Measurements from ENCODE around the gene MDFIC2. TPM values are rescaled to one million over a fixed set of nuclear protein-coding genes. Genes with fewer than 3 reads are reported as not detected.

MDFIC2 gene
- total RNA-seq, 1 donor from 2014 or later, result not detected

- Mint-ChIP-seq H3K27me3 (peaks cover 18% of the 10 kb centered on the region), H3K4me3 (ENCODE audit: low read depth) (no peak overlapping the region), H3K9me3 (ENCODE audit: low read depth) (peaks cover under 1% of the 10 kb centered on the region), H3K36me3 (ENCODE audit: insufficient read depth) (no peaks in the 10 kb centered on the region), H3K4me1 (ENCODE audit: low read depth) (peaks cover 14% of the 10 kb centered on the region), H3K27ac (no peak overlapping the region)
- no peak for TF ChIP-seq CTCF (IDR thresholded peaks at IDR 0.05; ENCODE audit: unreplicated experiment)
- DNase-seq (ENCODE audit: low spot score, unreplicated experiment), result no peak
Measured at GRCh38 chr3:70277304-70277703, 35.1 kb downstream of the MDFIC2 start.

DNA sequence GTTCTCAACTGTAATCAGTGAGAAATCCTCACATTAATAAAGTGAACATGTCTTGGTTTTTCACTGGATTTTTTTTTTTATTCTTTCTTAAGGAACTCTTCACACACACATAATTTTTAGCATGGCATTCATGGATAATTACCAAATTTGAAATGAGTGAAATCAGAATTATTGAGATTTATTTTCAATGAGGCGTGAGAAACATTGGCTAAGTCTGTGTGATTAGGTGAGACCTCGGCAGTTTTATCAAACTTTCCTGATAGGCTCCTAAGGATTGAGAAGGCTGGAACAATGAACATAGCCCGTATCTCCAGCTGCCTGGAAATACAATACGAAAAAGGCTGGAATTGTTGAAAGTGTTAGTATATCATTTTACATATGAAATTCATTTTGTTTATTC, 35.5 kb downstream of the MDFIC2 start:
- TF ChIP-seq CTCF (IDR thresholded peaks at IDR 0.05; ENCODE audit: unreplicated experiment), result no peak
- Mint-ChIP-seq H3K36me3 (ENCODE audit: insufficient read depth) (no peaks in the 10 kb centered on the region), H3K27me3 (peaks cover 18% of the 10 kb centered on the region), H3K27ac (no peak overlapping the region), H3K4me3 (ENCODE audit: low read depth) (no peak overlapping the region), H3K9me3 (ENCODE audit: low read depth) (no peaks in the 10 kb centered on the region), H3K4me1 (ENCODE audit: low read depth) (peaks cover 14% of the 10 kb centered on the region)
- no peak for DNase-seq (ENCODE audit: low spot score, unreplicated experiment)

DNA sequence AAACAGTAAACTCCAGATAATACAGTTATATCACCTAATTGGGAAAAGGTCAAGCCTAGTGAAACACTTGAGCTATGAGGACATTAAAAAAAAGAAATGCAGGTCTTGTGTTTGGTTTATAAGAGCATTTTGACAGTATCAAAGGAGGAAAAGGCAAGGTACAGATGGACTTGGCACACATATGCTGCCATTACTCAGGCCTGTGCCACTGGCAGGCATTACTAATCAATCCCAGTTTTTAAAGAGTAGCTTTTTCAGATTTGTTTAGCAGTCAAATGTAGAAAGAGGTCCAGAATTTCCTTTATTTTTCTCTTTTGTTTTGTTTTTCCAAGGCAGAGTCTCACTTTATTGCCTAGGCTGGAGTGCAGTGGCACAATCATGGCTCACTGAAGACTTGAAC, 38.9 kb downstream of the MDFIC2 start:
- no peak for TF ChIP-seq CTCF (IDR thresholded peaks at IDR 0.05; ENCODE audit: unreplicated experiment)
- H3K4me3 Mint-ChIP-seq (ENCODE audit: low read depth), result no peak overlapping the region
- no peak overlapping the region for H3K27ac Mint-ChIP-seq
- H3K4me1 Mint-ChIP-seq (ENCODE audit: low read depth), result peaks cover 14% of the 10 kb centered on the region
- H3K27me3 Mint-ChIP-seq, result no peaks in the 10 kb centered on the region
- no peak for DNase-seq (ENCODE audit: low spot score, unreplicated experiment)
- H3K36me3 Mint-ChIP-seq (ENCODE audit: insufficient read depth), result no peaks in the 10 kb centered on the region
- no peaks in the 10 kb centered on the region for H3K9me3 Mint-ChIP-seq (ENCODE audit: low read depth)

GRCh38 chr3:70272798-70273197, 39.6 kb downstream of the MDFIC2 start:
- Mint-ChIP-seq H3K4me3 (ENCODE audit: low read depth) (no peak overlapping the region), H3K9me3 (ENCODE audit: low read depth) (no peaks in the 10 kb centered on the region), H3K27ac (no peak overlapping the region), H3K36me3 (ENCODE audit: insufficient read depth) (no peaks in the 10 kb centered on the region), H3K27me3 (no peaks in the 10 kb centered on the region), H3K4me1 (ENCODE audit: low read depth) (peaks cover 11% of the 10 kb centered on the region)
- TF ChIP-seq CTCF (IDR thresholded peaks at IDR 0.05; ENCODE audit: unreplicated experiment), result no peak
- DNase-seq (ENCODE audit: low spot score, unreplicated experiment), result no peak

DNA sequence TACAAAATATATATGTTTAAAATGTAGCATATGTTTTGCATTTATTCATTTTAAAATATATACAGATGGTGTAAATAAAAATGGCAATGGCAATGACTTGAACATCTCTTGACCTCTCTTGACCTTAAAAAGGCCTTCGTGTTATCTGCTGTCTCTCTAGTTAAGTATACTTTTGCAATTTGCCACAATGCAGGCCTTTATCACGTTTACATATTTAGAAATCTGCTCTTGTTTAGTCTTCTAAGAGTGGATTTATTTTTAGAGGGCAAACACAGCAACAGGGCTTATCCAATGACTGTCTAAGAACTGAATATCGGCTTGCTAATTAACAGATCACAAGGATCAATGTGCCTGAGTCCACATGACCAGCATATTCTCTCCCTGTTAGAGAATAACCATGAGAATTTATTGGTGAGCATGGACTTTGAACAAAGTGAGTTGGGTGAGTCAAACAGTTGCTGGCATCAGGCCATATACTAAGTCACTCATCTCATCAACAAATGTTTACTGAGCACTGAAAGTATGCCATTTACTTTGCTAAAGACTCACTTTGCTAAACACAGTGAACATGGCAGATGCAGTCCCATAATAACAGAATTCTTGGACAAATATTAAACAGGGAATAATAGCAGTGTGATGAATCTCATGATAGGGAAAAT, 48.2 kb downstream of the MDFIC2 start:
- peaks cover 9% of the 10 kb centered on the region for H3K27me3 Mint-ChIP-seq
- TF ChIP-seq CTCF (IDR thresholded peaks at IDR 0.05; ENCODE audit: unreplicated experiment), result no peak
- no peak overlapping the region for H3K4me3 Mint-ChIP-seq (ENCODE audit: low read depth)
- no peak for DNase-seq (ENCODE audit: low spot score, unreplicated experiment)
- H3K4me1 Mint-ChIP-seq (ENCODE audit: low read depth), result no peaks in the 10 kb centered on the region
- H3K9me3 Mint-ChIP-seq (ENCODE audit: low read depth), result no peaks in the 10 kb centered on the region
- no peak overlapping the region for H3K27ac Mint-ChIP-seq
- no peaks in the 10 kb centered on the region for H3K36me3 Mint-ChIP-seq (ENCODE audit: insufficient read depth)
